Measurements from ENCODE around the gene ATG9A.

ATG9A gene

GRCh38 chr2:219219784-219220532, 9.5 kb downstream of the ATG9A start:
- no peak for DNase-seq

DNA sequence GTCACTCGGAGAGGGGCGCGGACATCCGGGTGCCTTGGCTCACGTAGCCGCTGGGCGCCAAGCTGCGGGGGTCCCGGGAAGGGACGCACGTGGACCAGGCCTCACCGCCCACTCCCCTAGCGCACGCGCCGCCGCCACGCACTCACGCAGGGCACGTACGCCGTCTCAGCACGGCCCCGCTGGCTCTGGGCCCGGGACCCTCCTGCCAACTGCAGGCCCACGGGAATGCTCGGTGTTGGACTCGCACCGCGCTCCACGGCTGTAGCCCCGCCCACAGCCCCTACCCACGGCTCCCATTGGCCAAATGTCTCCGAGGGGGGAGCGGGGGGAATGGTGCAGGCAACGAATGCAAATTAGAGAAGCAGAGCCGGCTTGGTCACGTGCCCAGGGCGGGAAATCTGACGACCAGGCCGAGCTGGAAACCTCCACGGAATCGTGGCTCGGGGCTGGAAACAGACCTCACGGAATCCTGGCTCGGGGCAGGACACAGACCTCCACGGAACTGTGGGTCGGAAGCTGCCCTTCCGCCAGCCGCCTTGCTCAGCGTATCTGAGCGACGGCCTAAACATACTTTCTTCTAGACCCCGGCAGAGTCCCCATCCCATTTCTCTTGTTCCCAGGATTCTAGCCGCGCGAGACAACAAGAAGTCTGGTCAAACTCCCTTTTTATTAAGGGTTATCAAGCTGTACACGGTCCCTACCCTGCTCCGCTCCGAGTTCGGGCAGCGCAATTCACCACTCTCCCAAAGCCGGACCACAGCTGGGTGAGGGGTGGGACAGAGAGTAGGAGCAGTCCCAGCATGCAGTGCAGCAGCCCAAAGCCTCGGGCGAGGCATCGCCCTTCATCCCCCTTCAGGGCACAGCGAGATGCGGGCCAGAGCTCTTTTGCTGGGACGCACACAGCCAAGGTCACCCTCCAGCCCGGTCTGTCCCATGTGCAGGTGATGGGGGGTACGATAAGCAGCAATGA, 10.4 kb downstream of the ATG9A start, which contains the start of gene ABCB6:
Gene ABCB6, minus strand, starts transcription at position 227 of the 970 bp plus-strand sequence. CDS start 285 bp downstream, outside the sequence.
- peak; percentile 97 for DNase-seq

DNA sequence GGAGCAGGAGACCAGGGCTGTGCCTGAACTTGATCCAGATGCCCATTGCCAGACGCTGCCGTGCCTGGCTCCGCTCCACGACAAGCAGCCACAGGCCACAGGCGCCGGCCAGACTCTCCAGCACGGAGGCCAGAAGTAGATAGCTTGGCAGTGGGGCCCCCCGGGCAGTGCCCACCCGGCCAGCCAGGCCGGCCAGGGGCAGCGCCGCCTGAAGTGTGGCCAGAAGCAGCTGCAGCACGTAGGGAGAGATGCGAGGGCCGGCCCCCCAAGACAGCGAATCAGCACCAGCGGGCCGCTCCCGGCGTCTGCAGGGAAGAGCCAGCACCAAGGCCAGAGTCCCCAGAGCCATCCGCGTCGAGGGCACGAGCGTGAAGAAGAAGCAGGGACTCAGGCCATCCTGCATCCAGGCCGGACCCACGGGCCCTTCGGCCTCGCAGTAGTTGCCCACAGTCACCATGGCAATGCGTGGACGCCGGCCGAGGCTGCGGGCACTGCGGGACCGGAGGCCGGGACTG, 11.2 kb downstream of the ATG9A start:
- peak; percentile 70 for DNase-seq

- DNase-seq, result no peak
These were observed 12.9 kb downstream of the ATG9A start for GRCh38 chr2:219216535-219216915.

- DNase-seq, result no peak
These were observed 13.4 kb downstream of the ATG9A start for GRCh38 chr2:219215871-219216534.

DNA sequence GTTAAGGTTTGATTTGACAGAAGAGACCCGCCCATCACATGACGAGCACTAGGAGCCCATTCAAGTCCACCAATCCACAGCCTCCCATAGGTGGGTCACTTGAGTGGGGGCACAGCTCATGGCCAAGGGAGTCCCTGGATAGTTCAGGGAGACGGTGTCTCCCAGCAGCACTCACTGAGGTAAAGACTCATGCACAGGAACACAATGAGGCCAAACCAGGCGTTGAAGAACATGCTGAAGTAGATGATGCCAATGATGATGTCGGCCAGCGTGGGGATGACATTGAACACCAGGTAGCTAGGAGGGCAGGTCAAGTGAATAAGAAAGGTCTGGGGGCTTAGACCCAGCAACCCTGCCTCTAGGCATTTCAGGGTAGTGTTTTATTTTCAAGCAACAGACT, 14.7 kb downstream of the ATG9A start:
- no peak for DNase-seq

- no peak for DNase-seq
These were observed 15.3 kb downstream of the ATG9A start for GRCh38 chr2:219214141-219214540.

DNA sequence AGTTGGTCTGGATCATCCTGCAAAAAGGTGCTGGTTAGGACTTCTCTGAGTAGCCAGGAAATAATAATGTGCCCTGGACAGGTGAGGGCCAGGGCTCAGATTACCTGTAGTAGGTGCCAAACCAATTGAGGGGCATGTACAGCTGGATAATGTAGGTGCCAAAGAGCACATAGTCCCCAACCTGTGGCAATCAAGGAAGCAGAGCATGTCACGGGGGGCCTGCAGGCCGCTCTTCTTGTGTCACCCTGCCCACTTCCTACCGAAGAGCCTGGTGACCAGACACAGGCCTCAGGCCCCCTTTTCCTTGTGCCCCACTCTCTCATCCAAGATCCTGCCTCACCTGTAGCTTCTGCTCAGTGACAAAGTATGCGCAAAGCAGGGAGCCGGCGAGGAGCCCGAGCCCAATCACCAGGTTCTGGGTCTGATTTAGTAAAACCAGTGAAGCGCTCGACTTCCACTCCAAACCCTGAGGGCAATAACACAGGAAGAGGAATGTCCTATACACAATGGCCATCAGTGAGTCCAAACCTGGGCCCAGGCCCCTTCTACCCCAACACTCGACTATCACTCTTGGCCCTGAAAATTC, 15.9 kb downstream of the ATG9A start:
- no peak for DNase-seq

DNA sequence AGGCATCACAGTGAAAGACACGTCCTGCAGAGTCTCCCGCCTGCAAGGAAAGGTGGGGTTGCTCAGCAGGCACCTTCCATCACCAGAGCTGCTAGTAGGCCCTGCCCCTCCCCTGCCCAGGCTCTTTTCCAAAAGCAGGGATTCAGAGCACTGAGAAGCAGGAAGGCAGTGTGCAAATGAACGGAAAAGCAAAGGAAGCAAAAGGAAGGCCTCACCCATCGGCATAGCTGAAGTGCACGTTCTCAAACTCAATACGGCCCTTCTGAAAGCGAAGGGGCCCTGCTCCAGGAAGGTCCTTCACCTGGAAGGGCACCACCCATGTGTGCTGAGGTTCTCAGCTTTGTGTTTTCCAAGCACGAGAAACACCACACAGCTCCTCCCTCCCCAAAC, 16.4 kb downstream of the ATG9A start:
- DNase-seq, result no peak

DNA sequence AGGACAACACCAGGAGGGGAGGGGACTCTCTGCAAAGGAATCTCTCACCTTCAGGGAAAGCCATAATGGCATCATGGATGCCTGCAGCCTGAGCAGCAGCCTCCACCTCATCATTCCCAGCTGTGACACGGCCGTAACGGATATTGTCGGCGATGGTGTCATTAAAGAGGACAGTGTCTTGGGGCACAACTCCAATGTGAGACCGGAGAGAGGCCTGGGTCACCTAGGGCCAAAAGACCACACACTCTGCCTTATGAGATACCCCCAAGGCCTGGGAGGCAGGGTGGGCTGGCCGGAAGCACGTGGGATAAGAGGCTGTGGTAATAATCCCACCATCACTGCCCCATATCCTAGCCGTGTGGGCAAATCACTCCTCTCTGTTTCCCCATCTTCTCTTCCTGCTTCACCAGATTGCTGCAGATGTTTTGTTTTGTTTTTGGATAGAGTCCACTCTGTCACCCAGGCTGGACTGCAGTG, 18.5 kb downstream of the ATG9A start:
- no peak for DNase-seq

GRCh38 chr2:219210196-219210885, 19.1 kb downstream of the ATG9A start:
- DNase-seq, result no peak

- DNase-seq, result no peak
These were observed 19.9 kb downstream of the ATG9A start for GRCh38 chr2:219209236-219210195.

GRCh38 chr2:219207884-219208740, 21.3 kb downstream of the ATG9A start:
- peak; percentile 28 for DNase-seq

DNA sequence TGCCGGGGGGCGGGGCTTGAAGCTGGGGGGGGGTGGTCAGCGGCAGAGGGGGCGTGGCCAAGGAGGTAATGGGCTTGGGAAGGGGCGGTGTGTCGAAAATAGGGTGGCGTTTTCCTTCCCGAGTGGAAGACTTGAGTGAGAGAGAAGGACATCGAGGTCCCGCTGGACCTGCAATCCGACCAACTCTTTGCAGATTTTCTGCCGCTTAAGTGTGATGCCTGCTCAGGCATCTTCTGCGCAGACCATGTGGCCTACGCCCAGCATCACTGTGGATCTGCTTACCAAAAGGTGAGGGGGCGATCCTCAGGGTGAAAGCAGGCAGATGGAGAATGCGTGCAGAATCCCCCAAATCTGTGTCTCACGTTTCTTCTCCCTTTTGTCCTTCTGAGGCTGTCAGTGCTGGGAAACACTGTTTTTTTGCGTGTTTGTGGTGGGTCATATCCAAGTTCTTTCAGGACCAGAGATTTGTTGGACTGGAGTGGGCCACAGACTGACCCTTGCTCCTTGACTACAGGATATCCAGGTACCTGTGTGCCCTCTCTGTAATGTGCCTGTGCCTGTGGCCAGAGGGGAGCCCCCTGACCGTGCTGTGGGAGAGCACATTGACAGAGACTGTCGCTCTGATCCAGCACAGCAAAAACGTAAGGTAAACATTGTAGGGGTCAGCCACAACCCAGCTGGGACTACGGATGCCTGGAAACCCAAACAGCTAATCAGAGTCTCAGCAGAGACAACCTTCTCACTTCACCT, 22.1 kb downstream of the ATG9A start:
- no peak for DNase-seq

DNA sequence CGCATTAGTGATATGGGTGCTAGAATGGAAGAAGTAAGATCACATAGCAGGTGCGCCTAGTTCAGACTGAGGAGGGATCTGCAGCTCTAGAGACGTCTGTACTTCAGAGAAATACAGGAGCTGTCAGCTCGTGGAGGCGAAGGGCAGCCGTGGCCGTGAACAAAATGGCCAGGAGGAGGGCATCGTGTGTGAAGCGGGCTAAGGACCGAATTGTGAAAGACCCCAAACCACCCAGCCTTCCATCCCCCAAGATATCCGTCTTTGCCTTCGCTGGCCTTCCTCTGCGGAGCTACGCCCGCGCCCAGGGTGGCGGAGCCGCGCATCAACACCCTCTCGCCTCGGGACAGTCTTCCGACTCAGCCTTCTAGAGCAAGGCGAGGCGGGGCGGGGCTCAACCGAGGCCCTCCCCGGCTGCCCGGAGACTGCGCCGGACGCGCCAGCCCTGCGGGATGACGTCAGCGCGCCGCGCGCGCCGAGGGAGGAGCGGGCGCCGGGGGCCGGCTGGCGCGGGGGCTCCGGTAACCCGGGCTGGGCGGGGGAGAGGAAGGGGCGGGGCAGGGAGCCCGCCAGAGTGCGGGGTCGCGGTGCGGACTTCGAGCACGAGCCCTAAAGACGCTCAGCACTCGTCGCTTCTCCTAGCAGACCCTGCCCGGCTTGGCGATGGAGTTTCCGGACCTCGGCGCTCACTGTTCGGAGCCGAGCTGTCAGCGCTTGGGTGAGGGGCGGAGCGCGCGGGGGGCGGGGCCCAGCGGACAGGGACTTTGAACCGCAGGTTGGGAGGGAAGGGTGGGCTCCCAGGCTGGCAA, 22.9 kb downstream of the ATG9A start, which contains the start of gene ZFAND2B:
Gene ZFAND2B, plus strand, starts transcription at position 455 of the 806 bp plus-strand sequence. Its CDS starts 206 bp downstream, at position 661.
- peak; percentile 91 for DNase-seq

DNA sequence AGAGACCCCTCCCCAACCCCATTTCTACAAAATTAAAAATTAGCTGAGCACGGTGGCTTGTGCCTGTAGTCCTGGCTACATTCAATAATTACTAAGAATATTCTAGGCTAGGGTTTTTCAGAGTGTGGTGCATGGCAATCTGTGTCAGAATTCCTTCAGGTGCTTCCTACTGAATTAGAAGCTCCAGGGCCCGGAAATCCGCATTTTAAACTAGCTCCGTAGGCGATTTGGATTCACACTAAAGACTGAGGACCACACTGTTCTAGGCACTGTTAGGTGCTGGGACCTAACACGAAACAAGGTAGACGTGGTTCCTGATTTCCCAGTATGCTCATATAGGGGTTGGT, 23.5 kb downstream of the ATG9A start:
- DNase-seq, result no peak

DNA sequence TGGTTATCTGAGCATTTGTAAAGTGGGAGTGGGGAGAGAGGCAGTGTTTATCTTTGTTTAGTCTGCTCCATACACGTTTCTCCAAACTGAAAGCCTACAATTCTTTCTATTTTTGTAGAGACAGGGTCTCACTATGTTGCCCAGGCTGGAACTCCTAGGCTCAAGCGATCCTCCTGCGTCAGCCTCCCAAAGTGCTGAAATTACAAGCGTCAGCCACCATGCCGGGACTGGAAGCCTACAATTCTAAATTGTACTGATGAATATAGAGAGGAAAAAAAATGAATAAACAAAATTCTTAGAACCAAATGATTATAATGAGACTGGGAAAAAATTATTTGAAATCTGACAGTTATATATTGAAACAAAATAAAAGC, 24.3 kb downstream of the ATG9A start:
- no peak for DNase-seq

Data from fibroblast of upper back skin (primary cell).